Measurements from ENCODE around the gene NOX4. TPM values are rescaled to one million over a fixed set of nuclear protein-coding genes. Genes with fewer than 3 reads are reported as not detected.
"Not testable (repeated sequence)": the region's sequence is repeated elsewhere in the genome, so short reads cannot be mapped to it uniquely, and the experiment has no call there.

Gene NOX4
- total RNA-seq, 2 experiments from 2014 or later, result not detected

GRCh38 chr11:89321401-89321800, 169.8 kb downstream of the NOX4 start:
- ChIA-PET CTCF (no interaction called here), POLR2A (no interaction called here)

- POLR2A ChIA-PET, CTCF ChIA-PET: not testable (repeated sequence)
Measured at GRCh38 chr11:89310607-89311006, 180.6 kb downstream of the NOX4 start.

GRCh38 chr11:89309321-89309985, 181.7 kb downstream of the NOX4 start:
- CTCF ChIA-PET, result not testable (repeated sequence)

GRCh38 chr11:89308272-89308671, 182.9 kb downstream of the NOX4 start:
- POLR2A ChIA-PET, CTCF ChIA-PET: not testable (repeated sequence)

More at GRCh38 chr11:89309321-89309985, 181.7 kb downstream of the NOX4 start:
- POLR2A ChIA-PET, result not testable (repeated sequence)

- CTCF ChIA-PET, POLR2A ChIA-PET: not testable (repeated sequence)
Measured at GRCh38 chr11:89303029-89303428, 188.1 kb downstream of the NOX4 start.

GRCh38 chr11:89295023-89295422, 196.2 kb downstream of the NOX4 start:
- POLR2A ChIA-PET, CTCF ChIA-PET: not testable (repeated sequence)

- POLR2A ChIA-PET, result no interaction called here
- CTCF ChIA-PET, result no interaction called here
Measured at GRCh38 chr11:89293965-89294679, 197.1 kb downstream of the NOX4 start.

- CTCF ChIA-PET, POLR2A ChIA-PET: not testable (repeated sequence)
Measured at GRCh38 chr11:89288004-89288403, 203.2 kb downstream of the NOX4 start.

GRCh38 chr11:89286601-89287000, 204.6 kb downstream of the NOX4 start:
- CTCF ChIA-PET, result not testable (repeated sequence)

GRCh38 chr11:89281032-89281677, 210.0 kb downstream of the NOX4 start:
- POLR2A ChIA-PET, CTCF ChIA-PET: not testable (repeated sequence)

More at GRCh38 chr11:89286601-89287000, 204.6 kb downstream of the NOX4 start:
- POLR2A ChIA-PET, result not testable (repeated sequence)

GRCh38 chr11:89279176-89279575, 212.0 kb downstream of the NOX4 start:
- CTCF ChIA-PET, result no interaction called here
- POLR2A ChIA-PET, result no interaction called here

- ChIA-PET CTCF (no interaction called here), POLR2A (no interaction called here)
Measured at GRCh38 chr11:89275966-89276365, 215.2 kb downstream of the NOX4 start.

Other genes starting within 250 kb of the NOX4 start
- gene TRIM77, start 218.9 kb upstream of the NOX4 start, total RNA-seq, result not detected

All from activated CD8-positive, alpha-beta memory T cell treated with anti-CD3 and anti-CD28 coated beads for 36 hours (primary cell).